Lower leg skin (tissue), 3 donors: ENCODE measurements around the gene SH3RF1.

Experiments
- POLR2A ChIP-seq, 2 donors: fragments of 450-650 bp; IDR thresholded peaks; one replicate each; pipeline ENCODE4 v1.6.1; 2016 to 2017; ENCODE audit warnings: antibody characterized with exemption in 2 of 2, mild to moderate bottlenecking in 1 of 2, moderate library complexity in 1 of 2
- TF ChIP-seq, protein P1 (sequence below), 3 donors: fragments of 450-650 bp; IDR thresholded peaks; one replicate each; pipeline ENCODE4 v1.5.1; 2016; ENCODE audit warnings: antibody characterized with exemption in 3 of 3, mild to moderate bottlenecking in 3 of 3, moderate library complexity in 2 of 3

GRCh38 chr4:169047956-169048355, 222.8 kb downstream of the SH3RF1 start:
- TF ChIP-seq, protein P1, sequence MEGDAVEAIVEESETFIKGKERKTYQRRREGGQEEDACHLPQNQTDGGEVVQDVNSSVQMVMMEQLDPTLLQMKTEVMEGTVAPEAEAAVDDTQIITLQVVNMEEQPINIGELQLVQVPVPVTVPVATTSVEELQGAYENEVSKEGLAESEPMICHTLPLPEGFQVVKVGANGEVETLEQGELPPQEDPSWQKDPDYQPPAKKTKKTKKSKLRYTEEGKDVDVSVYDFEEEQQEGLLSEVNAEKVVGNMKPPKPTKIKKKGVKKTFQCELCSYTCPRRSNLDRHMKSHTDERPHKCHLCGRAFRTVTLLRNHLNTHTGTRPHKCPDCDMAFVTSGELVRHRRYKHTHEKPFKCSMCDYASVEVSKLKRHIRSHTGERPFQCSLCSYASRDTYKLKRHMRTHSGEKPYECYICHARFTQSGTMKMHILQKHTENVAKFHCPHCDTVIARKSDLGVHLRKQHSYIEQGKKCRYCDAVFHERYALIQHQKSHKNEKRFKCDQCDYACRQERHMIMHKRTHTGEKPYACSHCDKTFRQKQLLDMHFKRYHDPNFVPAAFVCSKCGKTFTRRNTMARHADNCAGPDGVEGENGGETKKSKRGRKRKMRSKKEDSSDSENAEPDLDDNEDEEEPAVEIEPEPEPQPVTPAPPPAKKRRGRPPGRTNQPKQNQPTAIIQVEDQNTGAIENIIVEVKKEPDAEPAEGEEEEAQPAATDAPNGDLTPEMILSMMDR (IDR thresholded peaks at IDR 0.05) = no peak
- TF ChIP-seq POLR2A (IDR thresholded peaks at IDR 0.05) = no peak
